DMS 273 treated with DMSO at 0.1 percent for 48 hours (cell line): Measurements from ENCODE around the gene ANO5.
"Not testable (repeated sequence)": the region's sequence is repeated elsewhere in the genome, so short reads cannot be mapped to it uniquely, and the experiment has no call there.

Source experiments
- DNase-seq: peaks from one replicate; lab custom pipeline; 2025; lab: John Stamatoyannopoulos, UW

Gene ANO5

GRCh38 chr11:22203281-22203680, 10.4 kb downstream of the ANO5 start:
- no peak for DNase-seq

GRCh38 chr11:22207162-22207561, 14.3 kb downstream of the ANO5 start:
- DNase-seq, result no peak

- DNase-seq, result no peak
Measured at GRCh38 chr11:22208151-22208858, 15.4 kb downstream of the ANO5 start.

GRCh38 chr11:22216940-22217339, 24.1 kb downstream of the ANO5 start:
- no peak for DNase-seq

GRCh38 chr11:22221143-22221542, 28.3 kb downstream of the ANO5 start:
- DNase-seq, result no peak

GRCh38 chr11:22225190-22225589, 32.3 kb downstream of the ANO5 start:
- DNase-seq, result no peak

GRCh38 chr11:22234743-22235142, 41.9 kb downstream of the ANO5 start:
- no peak for DNase-seq

GRCh38 chr11:22244986-22245592, 52.2 kb downstream of the ANO5 start:
- no peak for DNase-seq

GRCh38 chr11:22246992-22247391, 54.1 kb downstream of the ANO5 start:
- DNase-seq, result no peak

- DNase-seq, result no peak
Measured at GRCh38 chr11:22249871-22250270, 57.0 kb downstream of the ANO5 start.

- DNase-seq, result no peak
Measured at GRCh38 chr11:22256876-22257275, 64.0 kb downstream of the ANO5 start.

GRCh38 chr11:22263613-22264012, 70.7 kb downstream of the ANO5 start:
- no peak for DNase-seq

GRCh38 chr11:22268983-22269624, 76.2 kb downstream of the ANO5 start:
- DNase-seq, result not testable (repeated sequence)

- no peak for DNase-seq
Measured at GRCh38 chr11:22273781-22274180, 80.9 kb downstream of the ANO5 start.

- no peak for DNase-seq
Measured at GRCh38 chr11:22275600-22275999, 82.7 kb downstream of the ANO5 start.

GRCh38 chr11:22276535-22276934, 83.7 kb downstream of the ANO5 start:
- DNase-seq, result no peak

- DNase-seq, result not testable (repeated sequence)
Measured at GRCh38 chr11:22284991-22285390, 92.1 kb downstream of the ANO5 start.

GRCh38 chr11:22302368-22302767, 109.5 kb downstream of the ANO5 start:
- no peak for DNase-seq

- peak; percentile 1 for DNase-seq
Measured at GRCh38 chr11:22304337-22304961, 111.6 kb downstream of the ANO5 start.

- DNase-seq, result no peak
Measured at GRCh38 chr11:22317656-22318055, 124.8 kb downstream of the ANO5 start.

GRCh38 chr11:22331771-22332170, 138.9 kb downstream of the ANO5 start:
- DNase-seq, result no peak
